OCI-LY1 (cell line): ENCODE measurements around the gene CIDEB.

Experiments
- CTCF ChIP-seq: fragments of 200-600 bp; sonication (generic), shearing (Covaris generic); IDR thresholded peaks from 2 replicates; pipeline ENCODE4 v1.5.1; 2017; ENCODE audit warnings: mild to moderate bottlenecking, antibody characterized with exemption, low read length, moderate library complexity, mixed read lengths
- EZH2 ChIP-seq: fragments of 200-600 bp; sonication (generic), shearing (Covaris generic); IDR thresholded peaks from 2 replicates; pipeline ENCODE4 v1.8.0; 2017; ENCODE audit warnings: borderline replicate concordance, mixed run types, mild to moderate bottlenecking, antibody characterized with exemption, low read length, moderate library complexity, mixed read lengths

GRCh38 chr14:24263848-24264247, 43.9 kb downstream of the CIDEB start:
- no peak for TF ChIP-seq CTCF
- no peak for TF ChIP-seq EZH2
